HepG2 (cell line): ENCODE measurements around the gene FBXL2. TPM values are rescaled to one million over a fixed set of nuclear protein-coding genes. Genes with fewer than 3 reads are reported as not detected.
A peak's percentile ranks its signal among the peaks of the same experiment; 100 is the strongest.

Experiments used
- ATAC-seq: fragments of 200-7000 bp; cut with Tn5 transposase; 3 replicates; pipeline ENCODE4 v1.9.1; 2020; ENCODE audit warnings: mild to moderate bottlenecking, moderate library complexity
- BruUV-seq: library from RNA; stranded (reverse); fragments of 400-500 nt; replicated peaks from 2 replicates; lab custom pipeline; 2021; lab: Mats Ljungman, UMichigan
- CTCF ChIA-PET: fragments of 300-600 bp; formaldehyde crosslinking; extraction: SDS; loops from one replicate; lab custom pipeline; 2021; ENCODE audit warnings: low total read pairs, inconsistent platforms, low intra/inter-chr PET ratio; lab: Yijun Ruan, JAX
- POLR2A ChIA-PET: fragments of 350-600 bp; sonication (Branson Sonifier 250); formaldehyde crosslinking; loops from one replicate; lab custom pipeline; 2020; ENCODE audit warnings: antibody characterized with exemption, inconsistent platforms; lab: Yijun Ruan, JAX
- DNase-seq: peaks from one replicate; pipeline ENCODE4 v3.0.0-alpha.2; 2015; ENCODE audit warnings: low spot score
- FAIRE-seq: peaks from 3 replicates; lab custom pipeline; 2011; peaks lifted over from hg19 to GRCh38; lab: Jason Lieb, UNC
- H2AFZ ChIP-seq: one replicate; pipeline ENCODE4 v1.6.1; 2011; ENCODE audit warnings: low read length, inconsistent platforms
- H3K27ac ChIP-seq: fragments of 300-600 bp; 3 replicates; pipeline ENCODE4 v1.8.0; 2011; ENCODE audit warnings: mixed run types, mild to moderate bottlenecking, mixed read lengths, low read length, inconsistent platforms; ENCODE audit not compliant: insufficient read depth; ENCODE audit errors: extremely low read length
- H3K27me3 ChIP-seq, 2 experiments: fragments of 200-600 bp in 1 of 2; 2 replicates in 1 of 2; 3 replicates in 1 of 2; pipeline versions ENCODE4 v1.6.0 to v1.8.0; 2011; ENCODE audit warnings: low read length in 2 of 2, mild to moderate bottlenecking in 2 of 2, moderate library complexity in 2 of 2, inconsistent platforms in 1 of 2; ENCODE audit not compliant: insufficient read depth in 2 of 2, control insufficient read depth in 1 of 2
- H3K36me3 ChIP-seq, 2 experiments: fragments of 200-600 bp in 1 of 2; replicated peaks in 1 of 2; 2 replicates in 1 of 2; 3 replicates in 1 of 2; pipeline versions ENCODE4 v1.5.1 to v1.8.0; 2011; ENCODE audit warnings: low read length in 2 of 2, inconsistent platforms in 1 of 2; ENCODE audit not compliant: insufficient read depth in 2 of 2, control insufficient read depth in 1 of 2
- H3K4me1 ChIP-seq: 2 replicates; pipeline ENCODE4 v1.5.1; 2012; ENCODE audit warnings: low read length, inconsistent platforms; ENCODE audit not compliant: insufficient read depth
- H3K4me2 ChIP-seq: 2 replicates; pipeline ENCODE4 v1.6.0; 2011; ENCODE audit warnings: low read depth, low read length, inconsistent platforms
- H3K4me3 ChIP-seq, 3 experiments: fragments of 200-600 bp in 1 of 3; sonication (generic), shearing (Covaris generic) in 1 of 3; replicated peaks in 1 of 3; 2 replicates each; pipeline ENCODE4 v1.5.1; 2011 to 2016; ENCODE audit warnings: low read length in 3 of 3, inconsistent platforms in 2 of 3, low read depth in 2 of 3, mild to moderate bottlenecking in 2 of 3, control low read depth in 1 of 3, mixed read lengths in 1 of 3; ENCODE audit not compliant: insufficient read depth in 1 of 3
- H3K79me2 ChIP-seq: one replicate; pipeline ENCODE4 v1.6.1; 2011; ENCODE audit warnings: low read length, inconsistent platforms; ENCODE audit not compliant: insufficient read depth
- H3K9ac ChIP-seq: 2 replicates; pipeline ENCODE4 v1.6.0; 2011; ENCODE audit warnings: mild to moderate bottlenecking, low read depth, low read length, inconsistent platforms; ENCODE audit not compliant: insufficient read depth
- H3K9me3 ChIP-seq: 2 replicates; pipeline ENCODE4 v1.5.1; 2012; ENCODE audit warnings: mild to moderate bottlenecking, low read length
- H4K20me1 ChIP-seq: 2 replicates; pipeline ENCODE4 v1.6.0; 2011; ENCODE audit warnings: inconsistent platforms, mild to moderate bottlenecking, low read length, moderate library complexity; ENCODE audit not compliant: insufficient read depth
- HNRNPLL ChIP-seq: fragments of 200-400 bp; formaldehyde crosslinking; IDR thresholded peaks from 2 replicates; pipeline ENCODE4 v1.6.1; 2017; ENCODE audit warnings: mild to moderate bottlenecking, low read depth, low read length; ENCODE audit not compliant: poor library complexity, severe bottlenecking
- NBN ChIP-seq: fragments of 450-650 bp; conservative IDR thresholded peaks from 2 replicates; pipeline ENCODE4 v1.6.1; 2017
- RBM22 ChIP-seq: fragments of 200-400 bp; formaldehyde crosslinking; optimal IDR thresholded peaks from 2 replicates; pipeline ENCODE3; 2017; ENCODE audit warnings: mild to moderate bottlenecking, low read length, moderate library complexity
- SOX13 ChIP-seq, 3 experiments: fragments of 450-650 bp in 1 of 3; sonication (generic) in 1 of 3; formaldehyde crosslinking in 1 of 3; IDR thresholded peaks in 2 of 3; conservative IDR thresholded peaks in 1 of 3; 2 replicates each; pipeline versions ENCODE4 v1.5.0 to v1.6.1; 2016 to 2020; ENCODE audit warnings: antibody characterized with exemption in 1 of 3, mild to moderate bottlenecking in 1 of 3, missing compliant biosample characterization in 1 of 3, missing genetic modification reagents in 1 of 3, moderate library complexity in 1 of 3
- WGBS: methylation state at CpG from one replicate; pipeline ENCODE4 v1.1.6; 2017; ENCODE audit warnings: low lambda C conversion rate; 5-methylcytosine and 5-hydroxymethylcytosine counted together
- in situ Hi-C: cut with HindIII; loops from 2 replicates; pipeline ENCODE4 v1.10.0; 2017; ENCODE audit warnings: low pct_unique_long_range_greater_than_20kb; ENCODE audit not compliant: extremely low pct_ligation_motif_present
- intact Hi-C: fragments of 100-400 bp; cut with micrococcal nuclease; formaldehyde crosslinking; loops from one replicate; pipeline ENCODE4 v1.10.0; 2022; ENCODE audit not compliant: unreplicated experiment
- polyA plus RNA-seq, 8 experiments: library from polyadenylated mRNA; depleted of rRNA in 3 of 8; stranded (reverse) in 7 of 8; unstranded in 1 of 8; fragments of >200 nt; fragmentation: Illumina TruSeq in 4 of 8; extraction: Trizol in 4 of 8; gene quantifications; 2 replicates each; pipeline versions ENCODE4 v1.2.1 to v1.2.3, GENCODE V29; 2011 to 2016; ENCODE audit warnings: low read depth in 4 of 8, missing spikeins in 1 of 8, mixed read lengths in 1 of 8; ENCODE audit not compliant: insufficient read depth in 1 of 8
- total RNA-seq, 5 experiments: library from RNA; depleted of rRNA; stranded (reverse); fragments of >200 nt; fragmentation: Illumina TruSeq; extraction: Trizol; gene quantifications; 2 replicates each; pipeline ENCODE4 v1.2.3, GENCODE V29; 2016; ENCODE audit warnings: low read depth in 1 of 5

The FBXL2 gene
- total and polyA plus RNA-seq, 2 of the 13 experiments (the other 11 are each of a cell fraction or from before 2014, with no cell fraction given) = 1.8 to 5.0 TPM

- Histone ChIP-seq H3K4me3 (no peak overlapping the region), H4K20me1 (no peaks in the 10 kb centered on the region), H3K27me3 (no peaks in the 10 kb centered on the region), H3K27ac (no peak overlapping the region), H3K9me3 (no peaks in the 10 kb centered on the region), H3K79me2 (no peaks in the 10 kb centered on the region)
- intact Hi-C loops = no loop called here
- WGBS = 100% methylated on average over 1 of the region's 1 CpG
- no TSS peak for BruUV-seq
- DNase-seq = no peak
- TF ChIP-seq SOX13 (IDR thresholded peaks at IDR 0.05) = no peak
- no peak for TF ChIP-seq SOX13 (CRISPR knock-in tag; conservative IDR thresholded peaks at IDR 0.05 in 1 of 2, IDR thresholded peaks at IDR 0.05 in 1 of 2)
- TF ChIP-seq RBM22 = peak; percentile 53
- TF ChIP-seq NBN = no peak
- TF ChIP-seq, all 625 proteins: peak for 1
- in situ Hi-C loops = no loop called here
- FAIRE-seq (no peak), ATAC-seq (no peak)
- no peak overlapping the region for H3K9ac ChIP-seq
- ChIA-PET POLR2A (no interaction called here), CTCF (no interaction called here)
- H3K4me1 ChIP-seq = no peaks in the 10 kb centered on the region
- H2AFZ ChIP-seq = no peak overlapping the region
- no peak overlapping the region for H3K4me2 ChIP-seq
- peaks cover 12 to 32% of the 10 kb centered on the region in 2 experiments for H3K36me3 ChIP-seq
These were observed 109.4 kb downstream of the FBXL2 start for GRCh38 chr3:33386631-33387030.

GRCh38 chr3:33388374-33389100, 111.3 kb downstream of the FBXL2 start:
- no peaks in the 10 kb centered on the region for H3K79me2 ChIP-seq
- WGBS = 89% methylated on average over 7 of the region's 7 CpGs
- CTCF ChIA-PET = no interaction called here
- H3K27me3 ChIP-seq = no peaks in the 10 kb centered on the region
- no peaks in the 10 kb centered on the region for H4K20me1 ChIP-seq
- H3K9me3 ChIP-seq = no peaks in the 10 kb centered on the region
- DNase-seq (no peak), FAIRE-seq (no peak), ATAC-seq (no peak)
- POLR2A ChIA-PET = no interaction called here
- H2AFZ ChIP-seq = no peak overlapping the region
- no peak overlapping the region for H3K4me2 ChIP-seq
- H3K4me3 ChIP-seq = no peak overlapping the region
- no peak for TF ChIP-seq HNRNPLL
- in situ Hi-C loops = no loop called here
- no peaks in the 10 kb centered on the region for H3K4me1 ChIP-seq
- no peak overlapping the region for H3K9ac ChIP-seq
- no peak overlapping the region for H3K27ac ChIP-seq
- intact Hi-C loops = no loop called here
- BruUV-seq = no TSS peak
- H3K36me3 ChIP-seq = peaks cover 18 to 48% of the 10 kb centered on the region in 2 experiments
